ENCODE data around the gene SGK2. TPM values are rescaled to one million over a fixed set of nuclear protein-coding genes. Genes with fewer than 3 reads are reported as not detected.
A peak's percentile ranks its signal among the peaks of the same experiment; 100 is the strongest.

The SGK2 gene
- total and polyA plus RNA-seq, 9 of the 15 experiments (the other 6 are each of a cell fraction or from before 2014, with no cell fraction given), result 0.07 to 0.31 (median 0.15) TPM; not detected in 2

DNA sequence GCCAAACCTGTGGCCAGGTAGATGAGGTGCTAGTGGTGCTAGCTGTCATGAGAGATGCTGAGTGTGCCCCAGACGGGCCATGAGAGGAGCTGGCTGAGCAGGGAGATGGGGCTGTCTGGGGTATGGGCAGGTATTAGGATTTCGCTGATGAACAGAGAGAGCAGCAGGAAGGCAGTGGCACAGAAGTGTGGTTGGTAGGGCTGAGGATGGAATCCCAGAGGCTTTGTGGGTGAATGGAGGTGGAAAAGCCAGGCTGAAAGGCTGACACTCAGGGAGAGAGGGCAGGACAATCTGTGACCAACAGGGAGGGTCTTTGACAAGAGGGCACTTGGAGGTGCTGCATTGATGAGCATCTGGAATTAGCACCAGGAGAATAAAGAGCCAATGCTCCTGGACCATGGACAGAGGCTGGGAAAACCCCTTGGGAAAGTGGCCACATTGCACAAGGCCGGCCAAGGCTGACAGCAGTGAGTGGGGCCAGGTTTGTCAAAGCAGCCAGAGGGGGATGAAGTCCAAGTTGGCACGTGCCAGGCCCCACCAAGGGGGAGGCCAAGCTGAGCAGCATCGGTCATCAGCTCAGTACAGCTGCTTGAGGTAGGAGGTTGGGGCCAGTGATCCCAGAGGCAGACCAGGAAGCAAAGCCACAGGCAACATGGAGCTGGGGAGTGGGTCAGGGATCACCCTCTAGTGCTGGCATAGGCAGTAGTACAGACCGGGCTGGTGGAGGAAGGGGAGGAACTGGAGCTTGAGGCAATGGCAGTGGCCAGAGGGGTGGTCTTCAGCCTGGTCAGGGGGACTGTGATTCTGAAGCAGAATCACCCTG lies 19.7 kb upstream of the SGK2 start (continued):
- no peak for TF ChIP-seq NR2C2 (CRISPR knock-in tag; IDR thresholded peaks at IDR 0.05)
- peak; percentile 14; the same call in 1 of the 2 replicates for TF ChIP-seq NR2C2 (tag; IDR thresholded peaks at IDR 0.05)

DNA sequence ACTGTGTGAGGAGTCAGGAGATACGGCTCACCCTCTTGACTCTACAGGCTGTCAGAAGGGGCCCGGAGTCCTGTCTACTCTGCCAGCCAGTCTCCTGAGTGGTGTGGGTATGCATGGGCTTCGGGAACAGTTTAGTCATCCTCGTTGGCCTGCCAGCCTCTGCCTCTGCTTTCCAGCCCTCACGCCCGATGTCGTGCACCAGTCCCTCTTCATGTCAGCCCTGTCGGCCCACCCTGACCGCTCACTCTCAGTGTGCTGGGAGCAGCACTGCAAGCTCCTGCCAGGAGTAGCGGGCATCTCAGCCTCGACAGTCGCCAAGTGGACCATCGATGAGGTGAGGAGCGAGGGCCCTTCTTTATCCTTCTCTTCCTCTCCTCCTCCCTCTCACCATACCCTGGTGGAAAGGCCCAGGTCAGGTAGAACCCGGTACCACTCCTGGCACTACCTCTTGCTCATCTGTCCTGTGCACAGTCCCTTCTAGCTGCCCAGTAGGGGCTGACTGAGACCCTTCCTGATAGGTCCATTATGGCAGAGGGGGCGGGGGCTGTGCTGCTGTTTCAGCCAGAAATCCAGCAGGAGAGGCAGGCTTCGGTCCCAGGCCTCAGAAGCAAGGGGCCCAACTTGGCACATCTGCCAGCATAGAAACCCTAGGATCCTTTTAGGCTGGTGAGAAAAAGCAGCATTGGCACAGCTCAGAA lies 18.7 kb upstream of the SGK2 start:
- FAIRE-seq, result no peak
- no peak for DNase-seq (ENCODE audit: extremely low read depth in 1 of 4, low spot score in 3 of 4)
- no peaks in the 10 kb centered on the region for H3K79me2 ChIP-seq (ENCODE audit: control insufficient read depth, insufficient read depth, low read length)
- H3K4me1 ChIP-seq (replicated peaks in 1 of 2; ENCODE audit: control insufficient read depth in 2 of 2, insufficient read depth in 2 of 2, low read length in 2 of 2), result peaks cover 18 to 24% of the 10 kb centered on the region in 2 experiments; a peak in 4 of 5 replicates
- H3K36me3 ChIP-seq (ENCODE audit: control insufficient read depth, insufficient read depth, low read length), result peaks cover 12% of the 10 kb centered on the region; the same call in 2 of the 3 replicates
- in situ Hi-C loops (cut with MboI), result loop anchor here (10.0 kb wide), 1 partner anchor 545 kb away; no protein-coding TSS in a partner anchor
- 83% methylated on average over 16 of the region's 17 CpGs for WGBS (ENCODE audit: insufficient coverage, low coverage, missing lambda C conversion rate)
- no peak for ATAC-seq
- H3K9me1 ChIP-seq (ENCODE audit: control insufficient read depth, insufficient read depth, low read length), result peaks cover 6% of the 10 kb centered on the region
- no peaks in the 10 kb centered on the region for H3K27me3 ChIP-seq (ENCODE audit: control insufficient read depth in 2 of 2, insufficient read depth in 2 of 2, low read length in 2 of 2)
- no TSS peak for BruUV-seq (replicated peaks)
- H3K4me2 ChIP-seq (ENCODE audit: insufficient read depth, low read length), result no peak overlapping the region
- no peaks in the 10 kb centered on the region for H3K9me3 ChIP-seq (replicated peaks; ENCODE audit: control insufficient read depth, insufficient read depth, low read depth, low read length)
- POLR2A ChIA-PET, result interaction anchor here (0.6 to 1.5 kb wide), 4 partner anchors 11 to 128 kb away, joined by 3 to 7 read pairs (median 3); partner anchors contain the start of gene SRSF6
- intact Hi-C loops (cut with micrococcal nuclease), result loop anchor here (5.0 to 10.0 kb wide), 2 partner anchors 93 to 545 kb away; no protein-coding TSS in a partner anchor
- CTCF ChIA-PET (ENCODE audit: low intra/inter-chr PET ratio), result no interaction called here
- H3K4me3 ChIP-seq, result no peak overlapping the region
- peak overlapping the region in 1 of 2 experiments; percentile 59; a peak in 2 of 4 replicates for H3K9ac ChIP-seq (ENCODE audit: insufficient read depth in 1 of 2, low read depth in 2 of 2, low read length in 2 of 2)
- TF ChIP-seq TGIF2 (CRISPR knock-in tag; IDR thresholded peaks at IDR 0.05), result no peak
- TF ChIP-seq RBM15 (IDR thresholded peaks at IDR 0.05; ENCODE audit: insufficient read depth, low read length), result no peak
- no peak for TF ChIP-seq NR2C2 (CRISPR knock-in tag; IDR thresholded peaks at IDR 0.05)
- no peak for TF ChIP-seq NR2C2 (tag; IDR thresholded peaks at IDR 0.05)
- no peak for TF ChIP-seq ZNF24 (IDR thresholded peaks at IDR 0.05)
- TF ChIP-seq TOE1 (IDR thresholded peaks at IDR 0.05; ENCODE audit: borderline replicate concordance), result no peak
- TF ChIP-seq TOE1 (CRISPR knock-in tag; IDR thresholded peaks at IDR 0.05; ENCODE audit: borderline replicate concordance, low read depth), result no peak
- TF ChIP-seq, protein P1, sequence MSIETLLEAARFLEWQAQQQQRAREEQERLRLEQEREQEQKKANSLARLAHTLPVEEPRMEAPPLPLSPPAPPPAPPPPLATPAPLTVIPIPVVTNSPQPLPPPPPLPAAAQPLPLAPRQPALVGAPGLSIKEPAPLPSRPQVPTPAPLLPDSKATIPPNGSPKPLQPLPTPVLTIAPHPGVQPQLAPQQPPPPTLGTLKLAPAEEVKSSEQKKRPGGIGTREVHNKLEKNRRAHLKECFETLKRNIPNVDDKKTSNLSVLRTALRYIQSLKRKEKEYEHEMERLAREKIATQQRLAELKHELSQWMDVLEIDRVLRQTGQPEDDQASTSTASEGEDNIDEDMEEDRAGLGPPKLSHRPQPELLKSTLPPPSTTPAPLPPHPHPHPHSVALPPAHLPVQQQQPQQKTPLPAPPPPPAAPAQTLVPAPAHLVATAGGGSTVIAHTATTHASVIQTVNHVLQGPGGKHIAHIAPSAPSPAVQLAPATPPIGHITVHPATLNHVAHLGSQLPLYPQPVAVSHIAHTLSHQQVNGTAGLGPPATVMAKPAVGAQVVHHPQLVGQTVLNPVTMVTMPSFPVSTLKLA (conservative IDR thresholded peaks at IDR 0.05), result no peak
- TF ChIP-seq, protein P2, sequence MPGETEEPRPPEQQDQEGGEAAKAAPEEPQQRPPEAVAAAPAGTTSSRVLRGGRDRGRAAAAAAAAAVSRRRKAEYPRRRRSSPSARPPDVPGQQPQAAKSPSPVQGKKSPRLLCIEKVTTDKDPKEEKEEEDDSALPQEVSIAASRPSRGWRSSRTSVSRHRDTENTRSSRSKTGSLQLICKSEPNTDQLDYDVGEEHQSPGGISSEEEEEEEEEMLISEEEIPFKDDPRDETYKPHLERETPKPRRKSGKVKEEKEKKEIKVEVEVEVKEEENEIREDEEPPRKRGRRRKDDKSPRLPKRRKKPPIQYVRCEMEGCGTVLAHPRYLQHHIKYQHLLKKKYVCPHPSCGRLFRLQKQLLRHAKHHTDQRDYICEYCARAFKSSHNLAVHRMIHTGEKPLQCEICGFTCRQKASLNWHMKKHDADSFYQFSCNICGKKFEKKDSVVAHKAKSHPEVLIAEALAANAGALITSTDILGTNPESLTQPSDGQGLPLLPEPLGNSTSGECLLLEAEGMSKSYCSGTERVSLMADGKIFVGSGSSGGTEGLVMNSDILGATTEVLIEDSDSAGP (CRISPR knock-in tag; IDR thresholded peaks at IDR 0.05), result no peak
- TF ChIP-seq SMARCA4 (IDR thresholded peaks at IDR 0.05), result no peak
- H2AFZ ChIP-seq (ENCODE audit: low read depth, low read length), result no peak overlapping the region
- no peaks in the 10 kb centered on the region for H4K20me1 ChIP-seq (replicated peaks; ENCODE audit: control insufficient read depth, insufficient read depth, low read length)
- H3K27ac ChIP-seq (ENCODE audit: extremely low read depth, low read depth, low read length), result no peak overlapping the region

Measured in K562 (cell line).